ENCODE measurements around the gene ENC1. TPM values are rescaled to one million over a fixed set of nuclear protein-coding genes. Genes with fewer than 3 reads are reported as not detected.

ENC1 gene
- total and polyA plus RNA-seq, 2 of the 4 experiments (the other 2 are of a cell fraction) = 25.6 to 70.8 TPM

- Histone ChIP-seq H3K4me1 (ENCODE audit: control insufficient read depth, insufficient read depth, low read length) (peaks cover 31% of the 10 kb centered on the region), H3K56ac (ENCODE audit: extremely low read depth, insufficient read depth, low read length) (no peak overlapping the region), H2AK5ac (ENCODE audit: low read depth, low read length) (peak overlapping the region; percentile 44; the same call in 1 of the 2 replicates), H3K4me2 (ENCODE audit: low read depth, low read length) (no peak overlapping the region), H3K9ac (ENCODE audit: low read depth, low read length) (no peak overlapping the region), H2BK20ac (ENCODE audit: low read depth, low read length) (no peak overlapping the region), H3K36me3 (ENCODE audit: control insufficient read depth, insufficient read depth, low read length) (peaks cover 13% of the 10 kb centered on the region), H4K8ac (ENCODE audit: low read depth in 2 of 2, low read length in 2 of 2) (peak overlapping the region in 1 of 2 experiments; percentile 24; a peak in 1 of 4 replicates), H3K9me3 (ENCODE audit: control insufficient read depth, insufficient read depth, low read length) (no peaks in the 10 kb centered on the region), H3K9me1 (ENCODE audit: insufficient read depth, low read length) (peaks cover 31% of the 10 kb centered on the region), H3K14ac (replicated peaks; ENCODE audit: low read depth, low read length) (peak overlapping the region; percentile 62), H3K27me3 (ENCODE audit: control insufficient read depth, insufficient read depth, low read length) (no peaks in the 10 kb centered on the region), H3K18ac (ENCODE audit: low read depth, low read length) (no peak overlapping the region), H2AFZ (replicated peaks; ENCODE audit: low read length, poor library complexity) (no peak overlapping the region), H2BK5ac (ENCODE audit: low read depth, low read length, poor library complexity, severe bottlenecking) (no peak overlapping the region), H2BK120ac (ENCODE audit: low read depth, low read length) (no peak overlapping the region), H4K20me1 (ENCODE audit: insufficient read depth, low read length) (peaks cover 48% of the 10 kb centered on the region), H3K23ac (ENCODE audit: low read depth, low read length) (no peak overlapping the region), H3K4ac (ENCODE audit: low read depth, low read length) (no peak overlapping the region), H2AK9ac (replicated peaks; ENCODE audit: low read depth, low read length, poor library complexity) (no peak overlapping the region), H2BK15ac (ENCODE audit: low read depth, low read length) (no peak overlapping the region), H3K4me3 (ENCODE audit: insufficient read depth, low read depth, low read length) (no peak overlapping the region), H4K91ac (ENCODE audit: insufficient read depth, low read depth, low read length) (no peak overlapping the region), H3K79me1 (ENCODE audit: low read depth in 1 of 2, low read length in 2 of 2) (peaks cover 30 to 90% of the 10 kb centered on the region in 2 experiments), H3K27ac (ENCODE audit: insufficient read depth, low read length) (no peak overlapping the region), H4K5ac (ENCODE audit: low read depth, low read length) (no peak overlapping the region)
- ATAC-seq (ENCODE audit: low read depth) (no peak), DNase-seq (no peak)
- TF ChIP-seq MAZ (IDR thresholded peaks at IDR 0.05; ENCODE audit: borderline replicate concordance, low read depth, low read length) (no peak), CTCF (conservative IDR thresholded peaks at IDR 0.05; ENCODE audit: low read depth, low read length) (no peak)
- in situ Hi-C loops (cut with MboI; ENCODE audit: low sequenced_read_pairs) (no loop called here), dilution Hi-C loops (cut with HindIII; ENCODE audit: low sequenced_read_pairs, unreplicated experiment) (no loop called here), intact Hi-C loops (cut with micrococcal nuclease) (loop anchor here (10.0 kb wide), 1 partner anchor 139 kb away; no protein-coding TSS in a partner anchor)
- BruUV-seq (replicated peaks) = no TSS peak
- POLR2A ChIA-PET (ENCODE audit: unreplicated experiment) = no interaction called here
- CTCF ChIA-PET = interaction anchor here (0.5 to 0.6 kb wide), 2 partner anchors 22 to 243 kb away, joined by 3 to 4 read pairs; no protein-coding TSS in a partner anchor
- WGBS, 2 experiments (ENCODE audit: extremely low coverage in 2 of 2, insufficient read length in 1 of 2) = no CpG with 5 or more reads among the region's 9 CpGs
These were observed 6.8 kb downstream of the ENC1 start for GRCh38 chr5:74633695-74634094.

Measured in IMR-90 (cell line).